Stimulated activated naive B cell treated with anti-CD40 and anti-IgM and Interleukin-4, amounts not matched to agents 10 μg/mL and 1 μg/mL and 100 μg/mL, for 72 hours (primary cell): ENCODE data around the gene KASH5.

Source experiments
- ATAC-seq, 2 donors: fragments of 150-1000 bp; cut with Tn5 transposase; replicated peaks; 2 replicates each; pipeline ENCODE4 v1.10.0; 2021; ENCODE audit warnings: moderate library complexity in 1 of 2
- DNase-seq: peaks from one replicate; pipeline ENCODE4 v3.0.0; 2021
- H3K27ac Mint-ChIP-seq: one replicate; pipeline ENCODE4 v1.8.0; 2022; ENCODE audit warnings: mild to moderate bottlenecking, mixed read lengths
- H3K27me3 Mint-ChIP-seq, 2 donors: one replicate each; pipeline ENCODE4 v1.8.0; 2022; ENCODE audit warnings: mixed read lengths in 2 of 2
- H3K36me3 Mint-ChIP-seq, 2 donors: one replicate each; pipeline ENCODE4 v1.8.0; 2022; ENCODE audit warnings: mixed read lengths in 2 of 2, mild to moderate bottlenecking in 1 of 2
- H3K4me1 Mint-ChIP-seq, 2 donors: one replicate each; pipeline ENCODE4 v1.8.0; 2022; ENCODE audit warnings: mixed read lengths in 2 of 2, mild to moderate bottlenecking in 1 of 2
- H3K4me3 Mint-ChIP-seq, 2 donors: one replicate each; pipeline ENCODE4 v1.8.0; 2022; ENCODE audit warnings: mild to moderate bottlenecking in 2 of 2, mixed read lengths in 2 of 2, moderate library complexity in 1 of 2
- H3K9me3 Mint-ChIP-seq, 2 donors: one replicate each; pipeline ENCODE4 v1.8.0; 2022; ENCODE audit warnings: mixed read lengths in 2 of 2, mild to moderate bottlenecking in 1 of 2

The KASH5 gene

DNA sequence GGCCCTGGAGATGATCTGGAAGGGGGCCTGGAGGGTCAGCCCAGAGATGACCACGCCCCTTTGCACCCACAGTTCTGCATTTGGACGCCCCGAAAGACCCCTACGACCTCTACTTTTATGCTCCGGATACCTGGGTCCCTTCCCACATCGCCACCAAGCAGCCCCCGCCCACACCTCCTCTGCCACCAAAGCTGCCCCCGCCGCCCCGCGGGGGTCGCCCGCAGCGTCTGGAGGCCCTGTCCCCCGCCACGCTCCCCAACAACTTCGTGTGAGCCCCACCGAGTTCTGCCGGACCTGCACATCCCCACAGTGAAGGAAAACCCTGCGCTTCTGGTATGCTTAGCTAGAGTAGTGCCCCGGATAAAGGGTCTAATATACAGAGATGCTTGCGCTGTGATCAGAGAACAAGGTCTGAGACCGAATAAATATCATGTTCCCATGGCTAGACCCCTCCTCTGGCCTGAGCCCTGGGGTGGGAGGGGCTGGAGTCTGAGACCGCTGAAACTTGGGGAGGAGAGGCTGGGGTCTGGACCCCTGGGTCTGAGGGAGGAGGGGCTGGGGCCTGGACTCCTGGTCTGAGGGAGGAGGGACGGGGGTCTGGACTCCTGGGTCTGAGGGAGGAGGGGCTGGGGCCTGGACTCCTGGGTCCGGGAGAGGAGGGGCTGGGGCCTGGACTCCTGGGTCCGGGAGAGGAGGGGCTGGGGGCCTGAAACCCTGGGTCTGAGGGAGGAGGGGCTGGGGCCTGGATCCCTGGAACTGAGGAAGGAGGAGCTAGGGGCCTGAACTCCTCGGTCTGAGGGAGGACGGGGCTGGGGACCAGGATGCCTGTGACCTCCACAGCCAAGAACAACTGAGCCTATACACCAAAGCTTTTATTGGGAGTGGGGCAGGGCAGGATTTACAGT is 40.8 kb downstream of the KASH5 start:
- Mint-ChIP-seq H3K36me3 (peaks cover 2 to 4% of the 10 kb centered on the region in 2 donors), H3K27me3 (peaks cover 91 to 99% of the 10 kb centered on the region in 2 donors), H3K27ac (no peak overlapping the region), H3K4me1 (peaks cover 53 to 75% of the 10 kb centered on the region in 2 donors), H3K9me3 (peaks cover 0 to 3% of the 10 kb centered on the region in 2 donors), H3K4me3 (peak overlapping the region; percentile 53 to 66)
- no peak for DNase-seq
- no peak for ATAC-seq

DNA sequence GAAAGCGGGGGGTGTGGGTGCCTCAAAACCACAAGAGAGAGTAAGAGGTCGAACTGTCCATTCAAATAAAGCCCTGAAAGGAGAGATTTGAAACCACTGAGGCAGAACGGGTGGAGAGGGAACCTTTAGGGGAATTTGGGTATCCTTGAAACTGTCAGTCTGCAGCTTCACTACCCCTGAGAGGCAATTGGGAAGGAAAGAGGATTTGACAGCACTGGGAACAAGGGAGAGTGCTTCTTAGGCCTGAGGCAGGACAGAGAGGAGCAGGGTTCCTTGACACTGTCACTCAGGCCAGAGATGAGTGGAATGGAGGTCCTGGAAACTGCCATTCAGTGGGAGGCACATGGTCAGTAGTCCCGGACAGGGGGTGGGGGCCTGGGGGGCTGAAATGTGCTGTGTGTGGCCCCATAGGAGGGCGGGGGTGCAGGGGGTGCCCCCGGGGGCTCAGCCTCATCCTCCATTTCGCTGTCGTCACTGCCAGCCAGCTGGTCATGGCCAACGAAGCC is 42.2 kb downstream of the KASH5 start:
- peaks cover 2 to 4% of the 10 kb centered on the region in 2 donors for H3K36me3 Mint-ChIP-seq
- DNase-seq (no peak), ATAC-seq (no peak)
- peaks cover 52 to 70% of the 10 kb centered on the region in 2 donors for H3K4me1 Mint-ChIP-seq
- H3K27ac Mint-ChIP-seq = no peak overlapping the region
- H3K27me3 Mint-ChIP-seq = peaks cover 87 to 98% of the 10 kb centered on the region in 2 donors
- no peak overlapping the region for H3K4me3 Mint-ChIP-seq
- H3K9me3 Mint-ChIP-seq = peaks cover 0 to 3% of the 10 kb centered on the region in 2 donors

DNA sequence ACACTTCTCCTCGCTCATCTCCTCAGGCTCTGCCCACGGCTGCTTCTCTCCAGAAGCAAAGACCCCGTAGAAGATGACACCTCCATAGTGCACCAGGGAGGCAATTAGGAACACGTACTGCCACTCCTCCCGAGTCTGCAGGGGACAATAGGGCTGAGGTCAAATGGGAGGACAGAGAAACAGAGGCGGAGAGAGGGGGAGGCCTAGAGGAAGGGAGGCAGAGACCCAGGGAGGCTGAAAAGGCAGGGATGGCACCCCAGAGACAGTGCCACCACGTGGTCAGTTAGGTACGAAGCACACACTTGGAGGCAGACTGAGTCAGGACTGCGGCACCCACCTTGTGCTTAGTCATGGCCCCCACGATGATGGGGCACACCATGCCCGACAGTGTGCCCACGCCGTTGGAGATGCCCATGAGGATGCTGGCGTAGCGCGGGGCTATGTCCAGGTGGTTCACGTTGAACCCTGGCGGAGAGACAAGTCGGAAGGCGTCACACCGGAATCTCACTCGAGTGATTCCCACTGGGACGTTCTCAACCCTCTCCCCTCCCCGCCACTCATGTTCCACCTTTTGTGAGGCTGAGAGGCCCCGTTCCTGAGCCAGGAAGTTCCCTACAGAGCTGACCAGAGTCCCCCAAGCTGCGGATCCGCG is 42.8 kb downstream of the KASH5 start:
- H3K27me3 Mint-ChIP-seq = peaks cover 87 to 98% of the 10 kb centered on the region in 2 donors
- ATAC-seq = peak; percentile 28 to 42
- peaks cover 2 to 4% of the 10 kb centered on the region in 2 donors for H3K36me3 Mint-ChIP-seq
- peak overlapping the region in 1 of 2 donors; percentile 2 for H3K4me3 Mint-ChIP-seq
- peaks cover 0 to 3% of the 10 kb centered on the region in 2 donors for H3K9me3 Mint-ChIP-seq
- peaks cover 52 to 66% of the 10 kb centered on the region in 2 donors for H3K4me1 Mint-ChIP-seq
- H3K27ac Mint-ChIP-seq = no peak overlapping the region
- DNase-seq = no peak

DNA sequence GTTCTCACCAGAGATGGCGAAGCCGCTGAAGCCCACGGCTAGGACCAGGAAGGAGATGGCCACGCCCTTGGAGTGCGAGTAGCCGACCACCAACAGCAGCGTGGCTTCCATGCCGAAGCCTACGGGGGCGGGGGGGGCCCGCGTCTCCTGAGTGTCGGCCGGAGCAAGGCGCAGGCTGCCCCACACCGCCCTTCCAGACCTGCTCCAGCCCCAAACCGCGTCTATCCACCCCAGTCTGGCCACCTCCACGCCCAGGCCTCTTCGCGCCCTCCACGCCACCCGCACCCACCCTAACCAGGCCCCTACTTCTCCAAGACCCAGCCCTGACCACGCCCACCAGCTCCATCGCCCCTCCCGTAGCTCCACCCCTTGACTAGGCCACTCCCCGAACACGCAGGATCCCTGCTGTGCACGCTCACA is 43.3 kb downstream of the KASH5 start:
- peaks cover 5 to 9% of the 10 kb centered on the region in 2 donors for H3K36me3 Mint-ChIP-seq
- peaks cover 87 to 98% of the 10 kb centered on the region in 2 donors for H3K27me3 Mint-ChIP-seq

DNA sequence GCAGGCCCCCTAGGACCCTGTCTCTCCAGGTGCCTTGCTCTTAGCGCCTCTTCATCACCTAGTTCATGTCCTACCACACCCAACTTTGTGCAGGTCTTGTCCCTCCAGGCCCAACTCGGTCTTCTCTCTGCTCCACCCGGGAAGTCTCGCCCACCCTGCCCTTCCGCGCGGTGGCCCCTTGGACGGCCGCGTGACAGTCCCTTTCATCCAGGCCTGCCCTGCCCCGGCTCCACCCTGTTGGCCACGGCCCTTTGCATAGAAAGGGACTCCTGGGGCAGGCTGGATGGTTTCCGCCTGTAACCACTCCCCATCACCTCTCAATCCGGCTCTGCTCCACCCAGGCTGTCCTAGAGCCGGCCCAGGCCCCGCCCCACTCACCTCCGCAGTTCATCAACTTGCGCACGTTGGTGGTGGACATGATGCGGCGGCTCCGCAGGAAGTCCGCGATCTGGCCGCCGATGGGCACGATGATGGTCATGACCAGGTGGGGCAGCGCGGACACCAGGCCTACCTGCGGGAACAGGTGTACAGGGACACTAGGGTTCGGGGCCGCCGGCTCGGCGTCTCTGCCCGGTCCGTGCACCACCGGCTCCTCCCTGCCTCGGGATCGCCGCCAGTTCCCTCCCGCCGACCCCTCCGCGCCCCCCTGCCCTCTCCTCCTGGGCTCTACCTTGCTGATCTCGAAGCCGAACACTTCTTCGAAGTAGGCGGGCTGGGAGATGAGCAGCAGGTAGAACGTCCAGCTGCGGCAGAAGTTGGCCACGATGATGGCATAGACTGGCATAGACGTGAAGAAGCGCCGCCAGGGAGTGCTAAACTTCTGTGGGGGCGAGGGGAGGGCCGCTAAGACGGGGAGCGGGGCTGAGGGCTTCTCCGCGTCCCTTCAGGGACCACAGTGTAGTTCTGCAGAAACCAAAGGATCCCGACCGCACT is 44.4 kb downstream of the KASH5 start:
- peak; percentile 41 to 45 for ATAC-seq
- Mint-ChIP-seq H3K4me3 (peak overlapping the region; percentile 34 to 62), H3K27me3 (peaks cover 87 to 98% of the 10 kb centered on the region in 2 donors), H3K4me1 (peaks cover 48 to 62% of the 10 kb centered on the region in 2 donors), H3K9me3 (peaks cover 0 to 3% of the 10 kb centered on the region in 2 donors), H3K36me3 (peaks cover 4 to 9% of the 10 kb centered on the region in 2 donors), H3K27ac (peak overlapping the region; percentile 70)
- no peak for DNase-seq

More for the DNA sequence above, 43.3 kb downstream of the KASH5 start:
- Mint-ChIP-seq H3K27ac (no peak overlapping the region), H3K4me3 (no peak overlapping the region), H3K4me1 (peaks cover 53 to 66% of the 10 kb centered on the region in 2 donors), H3K9me3 (peaks cover 0 to 3% of the 10 kb centered on the region in 2 donors)
- ATAC-seq (no peak), DNase-seq (no peak)

DNA sequence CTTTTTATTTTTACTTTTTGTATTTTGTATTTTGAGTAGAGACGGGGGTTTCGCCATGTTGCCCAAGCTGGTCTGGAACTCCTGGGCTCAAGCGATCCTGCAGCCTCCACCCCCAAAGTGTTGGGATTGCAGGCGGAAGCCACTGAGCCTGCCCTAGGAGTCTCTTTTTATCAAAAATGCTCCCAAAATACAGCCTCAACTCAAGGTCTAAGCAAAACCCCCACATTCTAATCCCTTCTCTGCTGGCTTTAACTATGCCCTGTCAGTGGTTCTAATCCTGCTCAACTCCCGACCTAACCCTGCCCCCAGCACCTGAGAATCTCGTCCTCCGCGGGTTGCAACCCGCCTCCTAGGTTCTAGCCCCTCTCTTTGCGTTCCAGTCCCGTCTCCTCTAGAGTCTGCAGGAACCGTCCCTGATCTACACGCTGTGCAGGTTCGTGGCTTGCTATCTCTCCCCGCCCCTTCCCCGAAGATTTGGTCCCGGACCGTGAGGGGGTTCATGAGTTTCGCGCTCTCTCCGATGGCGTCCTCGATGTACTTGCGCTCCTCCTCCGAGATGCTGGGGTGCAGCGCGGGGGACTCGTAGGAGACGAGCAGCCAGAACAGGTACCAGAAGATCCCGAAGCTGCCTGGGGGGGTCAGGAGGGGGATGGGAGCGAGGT is 45.3 kb downstream of the KASH5 start:
- Mint-ChIP-seq H3K9me3 (peaks cover 0 to 3% of the 10 kb centered on the region in 2 donors), H3K4me1 (peaks cover 41 to 53% of the 10 kb centered on the region in 2 donors), H3K27me3 (peaks cover 88 to 98% of the 10 kb centered on the region in 2 donors), H3K36me3 (peaks cover 4 to 9% of the 10 kb centered on the region in 2 donors), H3K4me3 (peak overlapping the region in 1 of 2 donors; percentile 21), H3K27ac (peak overlapping the region; percentile 48)
- DNase-seq (no peak), ATAC-seq (no peak)

DNA sequence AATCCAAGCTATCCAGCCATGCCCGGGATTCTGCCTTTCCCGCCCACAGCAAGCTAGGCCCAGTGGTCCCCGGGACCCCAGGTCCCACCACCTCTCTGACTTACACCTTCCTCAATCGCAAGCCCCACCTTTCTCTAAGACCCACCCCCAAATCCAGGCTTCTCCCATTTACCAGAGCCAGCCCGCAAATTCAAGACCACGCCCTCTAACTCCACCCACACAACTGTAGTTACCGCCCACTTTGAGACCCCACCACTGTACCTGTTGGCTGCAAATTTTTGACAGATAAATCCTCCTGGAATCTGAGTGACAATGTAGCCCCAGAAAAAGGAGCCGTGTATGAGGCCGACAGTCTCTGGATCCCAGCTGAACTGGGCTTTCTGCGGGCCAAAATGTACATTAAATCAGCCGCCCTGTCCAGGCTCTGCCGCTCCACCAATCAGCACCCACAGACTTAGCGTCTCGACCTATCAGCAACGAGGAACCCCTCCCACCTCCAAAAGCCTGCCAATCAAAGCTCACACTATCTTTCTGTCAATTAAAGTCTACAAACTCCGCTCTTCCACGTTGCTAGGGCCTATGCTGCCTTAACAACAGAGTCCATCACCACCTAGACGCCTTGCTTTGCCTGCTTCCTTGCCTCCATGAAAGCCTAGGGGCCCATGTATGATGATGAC is 47.0 kb downstream of the KASH5 start:
- H3K27me3 Mint-ChIP-seq = peaks cover 89 to 99% of the 10 kb centered on the region in 2 donors
- H3K36me3 Mint-ChIP-seq = peaks cover 4 to 9% of the 10 kb centered on the region in 2 donors

DNA sequence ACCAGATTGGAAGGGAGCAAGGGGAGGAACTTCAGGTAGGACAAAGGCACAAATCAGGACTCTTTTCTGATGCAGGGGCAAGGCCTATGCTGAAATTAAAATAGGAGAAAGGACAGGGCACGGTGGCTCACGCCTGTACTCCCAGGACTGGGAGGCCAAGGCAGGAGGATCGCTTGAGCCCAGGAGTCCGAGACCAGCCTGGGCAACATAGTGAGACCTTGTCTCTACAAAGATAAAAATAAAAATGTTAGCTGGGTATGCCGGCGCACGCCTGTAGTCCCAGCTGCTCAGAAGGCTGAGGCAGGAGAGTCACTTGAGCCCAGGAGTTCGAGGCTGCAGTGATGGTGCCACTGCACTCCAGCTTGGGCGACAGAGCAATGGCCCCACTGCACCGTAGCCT is 47.6 kb downstream of the KASH5 start:
- Mint-ChIP-seq H3K36me3 (peaks cover 4 to 9% of the 10 kb centered on the region in 2 donors), H3K9me3 (peaks cover 0 to 3% of the 10 kb centered on the region in 2 donors), H3K27me3 (peaks cover 89 to 99% of the 10 kb centered on the region in 2 donors), H3K4me3 (no peak overlapping the region), H3K4me1 (peaks cover 31 to 38% of the 10 kb centered on the region in 2 donors), H3K27ac (peak overlapping the region; percentile 74)
- no peak for DNase-seq
- ATAC-seq = no peak

More for the DNA sequence above, 47.0 kb downstream of the KASH5 start:
- DNase-seq (no peak), ATAC-seq (no peak)
- H3K4me1 Mint-ChIP-seq = peaks cover 32 to 40% of the 10 kb centered on the region in 2 donors
- H3K4me3 Mint-ChIP-seq = no peak overlapping the region
- H3K9me3 Mint-ChIP-seq = peaks cover 0 to 3% of the 10 kb centered on the region in 2 donors
- no peak overlapping the region for H3K27ac Mint-ChIP-seq

DNA sequence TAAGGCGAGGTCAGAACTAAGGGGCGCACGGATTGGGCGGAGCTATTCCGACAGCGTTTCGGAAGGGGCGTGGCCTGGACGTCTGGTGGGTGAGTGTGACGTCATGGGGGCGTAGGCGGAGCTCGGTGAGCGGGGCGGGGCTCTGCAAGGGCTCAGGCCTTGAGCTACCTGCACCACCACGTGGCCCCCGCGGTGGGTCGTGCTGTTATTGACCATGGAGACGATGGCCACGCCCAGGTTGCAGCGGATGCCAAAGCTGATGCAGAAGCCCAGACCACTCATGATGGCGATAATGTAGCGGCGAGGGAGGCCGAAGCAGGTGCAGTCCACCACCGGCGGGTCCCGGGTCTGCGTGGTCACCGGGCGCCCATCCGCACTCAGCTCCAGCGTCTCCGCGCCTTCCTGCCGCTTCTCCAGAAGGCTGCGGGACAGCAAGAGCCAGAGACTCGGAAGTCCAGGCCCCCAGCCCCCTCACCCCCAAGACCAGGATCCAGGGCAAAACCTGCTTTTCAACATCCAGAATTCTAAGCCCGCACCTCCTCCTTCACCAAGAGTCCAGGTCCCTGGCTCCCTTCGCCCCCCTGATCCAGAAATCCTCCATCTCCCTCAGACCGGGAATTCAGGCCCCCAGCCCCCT is 48.5 kb downstream of the KASH5 start:
- Mint-ChIP-seq H3K4me1 (peaks cover 31 to 41% of the 10 kb centered on the region in 2 donors), H3K4me3 (peak overlapping the region; percentile 33 to 42), H3K27ac (no peak overlapping the region), H3K27me3 (peaks cover 88 to 96% of the 10 kb centered on the region in 2 donors), H3K36me3 (peaks cover 6 to 9% of the 10 kb centered on the region in 2 donors), H3K9me3 (peaks cover 0 to 3% of the 10 kb centered on the region in 2 donors)
- ATAC-seq (peak; percentile 49 to 52), DNase-seq (peak; percentile 23)

DNA sequence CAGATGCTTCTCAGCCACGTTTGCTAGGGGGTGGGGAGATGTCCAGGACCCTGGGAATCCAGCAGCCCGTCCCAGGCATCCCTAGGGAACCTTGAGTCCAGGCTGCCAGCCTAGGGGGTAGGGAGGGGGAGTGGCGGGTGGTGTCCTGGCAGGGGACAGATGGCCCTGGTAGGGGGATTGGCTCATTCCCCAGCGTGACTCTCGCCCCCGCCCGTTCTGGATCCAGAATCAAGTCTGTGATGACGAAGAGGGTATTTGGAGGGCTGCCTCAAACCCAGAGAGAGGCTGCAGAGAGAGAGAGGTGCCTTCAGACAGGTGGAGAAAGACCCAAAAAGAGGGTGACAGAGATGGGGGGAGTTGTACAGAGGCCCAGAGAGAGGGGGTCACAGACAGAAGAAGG is 49.2 kb downstream of the KASH5 start:
- Mint-ChIP-seq H3K4me3 (no peak overlapping the region), H3K36me3 (peaks cover 6 to 8% of the 10 kb centered on the region in 2 donors), H3K27ac (no peak overlapping the region), H3K9me3 (no peaks in the 10 kb centered on the region), H3K4me1 (peaks cover 35 to 44% of the 10 kb centered on the region in 2 donors), H3K27me3 (peaks cover 88 to 96% of the 10 kb centered on the region in 2 donors)
- DNase-seq = no peak
- no peak for ATAC-seq

DNA sequence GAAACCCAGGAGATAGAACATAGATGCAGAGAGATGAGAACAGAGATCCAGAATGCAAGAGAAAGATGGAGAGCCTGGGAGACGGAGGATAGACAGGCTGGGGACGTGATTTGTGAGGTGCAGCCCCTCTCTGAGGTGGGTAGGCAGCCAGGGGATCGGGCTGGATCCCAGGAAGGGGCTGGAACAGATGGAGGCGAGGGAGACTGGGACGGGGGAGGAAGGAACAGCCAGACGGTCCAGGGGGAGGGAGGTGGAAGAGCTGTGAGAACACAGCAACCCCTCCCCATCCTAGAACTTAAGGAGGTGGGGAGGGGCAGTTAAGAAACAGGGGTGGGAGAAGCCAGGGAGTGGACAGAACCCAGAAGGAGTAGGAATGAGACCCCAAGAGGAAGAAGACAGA is 50.2 kb downstream of the KASH5 start:
- Mint-ChIP-seq H3K27ac (no peak overlapping the region), H3K27me3 (peaks cover 87 to 93% of the 10 kb centered on the region in 2 donors), H3K36me3 (peaks cover 5 to 8% of the 10 kb centered on the region in 2 donors), H3K4me3 (no peak overlapping the region), H3K9me3 (no peaks in the 10 kb centered on the region), H3K4me1 (peaks cover 33 to 42% of the 10 kb centered on the region in 2 donors)
- ATAC-seq (no peak), DNase-seq (no peak)

DNA sequence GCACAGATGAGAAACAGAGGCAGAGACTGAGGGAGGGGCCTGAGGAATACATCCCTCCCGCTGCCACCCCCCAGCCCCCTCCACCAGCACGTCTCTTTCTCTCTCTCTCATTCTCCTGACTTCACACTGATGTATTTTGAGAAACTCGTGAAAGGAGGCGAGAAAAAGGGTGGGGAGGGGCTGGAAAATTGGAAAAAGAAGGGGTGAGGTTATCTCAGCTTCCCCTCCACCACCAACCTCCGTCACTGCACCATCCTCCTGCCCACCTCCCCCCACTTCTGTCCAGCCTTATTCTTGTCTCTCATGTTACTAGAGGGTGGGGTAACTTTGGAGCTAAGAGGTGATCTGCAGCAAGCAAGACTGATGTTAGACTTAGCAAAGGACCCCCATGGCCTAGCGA is 51.8 kb downstream of the KASH5 start:
- Mint-ChIP-seq H3K4me3 (no peak overlapping the region), H3K27ac (no peak overlapping the region), H3K27me3 (peaks cover 77 to 79% of the 10 kb centered on the region in 2 donors), H3K9me3 (no peaks in the 10 kb centered on the region), H3K4me1 (peaks cover 35 to 49% of the 10 kb centered on the region in 2 donors), H3K36me3 (peaks cover 5 to 8% of the 10 kb centered on the region in 2 donors)
- DNase-seq (no peak), ATAC-seq (no peak)
